ENCODE measurements around the gene LTBP1.

LTBP1 gene

DNA sequence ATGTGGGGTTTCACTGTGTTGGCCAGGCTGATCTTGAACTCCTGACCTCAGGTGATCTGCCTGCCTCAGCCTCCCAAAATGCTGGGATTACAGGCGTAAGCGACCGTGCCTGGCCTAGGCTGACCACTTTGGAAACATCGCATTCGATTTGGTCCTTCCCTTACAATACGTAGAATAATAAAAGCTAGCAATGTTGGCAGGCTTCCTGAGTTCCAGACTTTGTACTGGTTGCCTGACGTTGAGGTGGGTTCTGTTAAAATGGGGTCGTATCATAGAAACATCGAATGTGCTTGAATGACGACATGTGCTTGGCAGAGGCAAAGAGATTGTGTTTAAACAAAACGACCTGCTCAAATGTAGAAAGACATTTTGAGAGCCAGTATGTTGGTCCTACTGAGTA, 56.1 kb downstream of the LTBP1 start:
- in situ Hi-C loops (cut with MboI; ENCODE audit: low sequenced_read_pairs), result no loop called here

DNA sequence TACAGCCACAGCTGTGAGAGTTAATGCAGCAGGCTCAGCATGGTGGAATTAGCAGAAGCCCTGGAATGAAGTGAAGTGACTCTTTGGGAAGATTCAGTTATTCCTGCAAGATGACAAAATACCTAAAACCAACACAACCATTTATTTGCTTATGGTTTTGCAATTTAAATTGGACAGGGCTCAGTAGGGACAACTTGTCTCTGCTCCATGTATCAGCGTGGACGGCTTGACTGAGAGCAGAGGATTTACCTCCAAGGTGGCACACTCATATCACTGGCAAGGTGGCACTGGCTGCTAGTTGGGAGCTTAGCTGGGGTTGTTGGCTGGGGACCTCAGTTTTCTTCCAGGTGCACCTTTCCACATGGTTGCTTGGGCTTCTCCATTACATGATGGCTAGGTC, 58.3 kb downstream of the LTBP1 start:
- in situ Hi-C loops (cut with MboI; ENCODE audit: low sequenced_read_pairs), result no loop called here

DNA sequence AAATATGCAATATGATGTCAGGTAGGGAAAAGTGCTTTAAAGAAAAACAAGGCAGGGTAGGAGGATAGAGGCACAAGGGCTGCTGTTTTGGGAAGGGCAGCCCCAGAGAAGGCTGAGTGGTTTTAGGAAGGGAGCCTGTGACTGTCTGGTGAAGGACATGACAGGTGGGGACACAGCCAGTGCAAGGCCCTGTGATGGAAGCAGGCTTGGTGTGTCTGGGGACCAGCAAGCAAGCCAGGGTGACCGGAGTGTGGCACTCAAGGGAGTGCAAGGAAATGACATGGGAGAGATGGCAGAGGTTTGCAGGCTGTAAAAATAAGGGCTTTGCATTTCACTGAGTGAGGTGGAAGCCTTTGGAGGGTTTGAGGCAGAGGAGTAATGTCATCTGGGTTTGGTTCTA, 62.0 kb downstream of the LTBP1 start:
- in situ Hi-C loops (cut with MboI; ENCODE audit: low sequenced_read_pairs), result no loop called here

DNA sequence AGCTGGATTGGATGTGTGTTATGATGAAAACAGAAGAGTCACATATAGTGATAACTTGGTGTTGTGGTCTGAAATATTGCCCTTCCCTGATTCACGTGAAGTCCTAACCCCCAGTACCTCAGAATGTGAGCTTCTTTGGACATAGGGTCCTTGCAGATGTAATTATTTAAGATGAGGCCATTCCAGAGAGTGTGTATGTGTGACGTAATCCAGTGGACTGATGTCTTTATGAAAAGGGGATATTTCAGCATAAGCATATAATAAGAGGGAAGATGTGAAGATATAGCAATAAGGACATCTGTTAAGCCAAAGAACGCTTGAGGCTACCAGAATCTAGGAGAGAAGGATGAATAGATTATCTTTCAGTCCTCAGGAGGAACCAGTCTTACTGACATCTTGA, 62.5 kb downstream of the LTBP1 start:
- in situ Hi-C loops (cut with MboI; ENCODE audit: low sequenced_read_pairs), result no loop called here

DNA sequence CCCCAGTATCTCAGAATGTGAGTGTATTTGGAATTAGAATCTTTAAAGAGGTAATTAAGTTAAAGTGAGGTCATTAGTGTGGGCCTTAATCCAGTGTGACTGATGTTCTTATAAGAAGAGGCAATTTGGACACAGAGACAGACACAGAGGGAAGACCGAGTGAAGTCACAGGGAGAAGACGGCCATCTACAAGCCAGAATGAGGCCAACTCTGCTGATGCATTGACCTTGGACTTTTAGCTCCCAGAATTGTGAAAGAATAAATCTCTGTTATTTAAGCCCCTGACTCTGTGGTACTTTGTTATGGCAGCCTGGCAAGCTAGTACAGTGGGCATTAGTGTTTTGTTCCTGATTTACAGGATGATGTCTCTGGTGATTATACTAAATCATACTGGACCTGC, 64.6 kb downstream of the LTBP1 start:
- in situ Hi-C loops (cut with MboI; ENCODE audit: low sequenced_read_pairs), result no loop called here

DNA sequence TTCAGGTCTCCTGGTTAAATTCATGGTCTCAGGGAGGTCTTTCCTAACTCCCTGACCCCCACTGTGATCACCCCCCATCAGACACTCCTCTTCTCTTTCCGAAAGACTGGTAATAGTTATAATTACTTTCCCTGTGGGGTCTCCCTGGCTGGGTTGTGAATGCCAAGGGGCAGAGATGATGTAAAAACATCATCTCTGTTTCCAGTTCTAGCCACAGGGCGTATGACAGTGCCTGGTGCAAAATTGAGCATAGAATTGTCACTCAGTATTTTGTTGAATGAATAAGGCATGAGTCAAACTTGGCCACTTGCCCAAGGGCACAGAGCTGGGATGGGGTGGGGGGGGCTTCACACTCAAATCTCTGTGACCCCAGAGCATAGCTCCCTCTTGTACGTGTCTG, 65.2 kb downstream of the LTBP1 start:
- in situ Hi-C loops (cut with MboI; ENCODE audit: low sequenced_read_pairs), result no loop called here

DNA sequence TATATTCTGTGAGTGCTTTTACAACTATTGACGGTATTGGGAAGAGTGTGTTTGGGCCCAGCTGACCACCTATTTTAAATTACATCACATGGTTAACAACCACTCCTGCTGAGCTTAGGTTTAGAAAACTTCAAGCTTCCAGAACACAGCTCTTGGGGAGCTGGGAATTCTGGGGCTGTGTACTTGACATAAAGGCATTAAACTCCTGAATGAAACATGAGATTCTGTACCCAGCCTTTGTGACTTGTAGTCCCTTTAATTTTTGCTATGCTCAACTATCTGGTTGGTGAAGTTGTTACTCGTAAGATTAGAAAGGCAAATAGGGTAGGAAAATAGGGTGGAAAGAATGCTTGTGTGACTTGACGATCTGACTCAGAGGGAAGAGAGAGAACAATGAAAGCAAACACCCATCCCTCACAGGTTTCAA, 66.9 kb downstream of the LTBP1 start:
- in situ Hi-C loops (cut with MboI; ENCODE audit: low sequenced_read_pairs), result no loop called here

DNA sequence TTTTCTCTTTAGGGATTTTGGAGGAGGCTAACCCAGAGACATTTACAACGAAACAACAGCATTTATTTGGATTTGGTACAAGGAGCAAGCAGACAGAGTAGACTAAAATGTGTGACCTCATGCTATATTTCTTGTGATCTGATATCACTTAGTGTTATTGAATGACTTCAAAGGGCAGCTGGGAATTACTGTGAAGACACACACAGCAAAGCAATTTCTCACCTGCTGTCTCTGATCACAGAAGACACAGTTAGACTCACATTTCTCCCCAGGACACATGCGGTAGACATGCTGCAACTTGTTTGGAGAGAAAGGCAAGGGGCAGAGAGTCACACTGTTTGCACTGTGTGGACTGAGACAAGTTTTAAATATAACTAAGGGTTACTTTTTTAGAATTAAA, 67.5 kb downstream of the LTBP1 start:
- in situ Hi-C loops (cut with MboI; ENCODE audit: low sequenced_read_pairs), result no loop called here

DNA sequence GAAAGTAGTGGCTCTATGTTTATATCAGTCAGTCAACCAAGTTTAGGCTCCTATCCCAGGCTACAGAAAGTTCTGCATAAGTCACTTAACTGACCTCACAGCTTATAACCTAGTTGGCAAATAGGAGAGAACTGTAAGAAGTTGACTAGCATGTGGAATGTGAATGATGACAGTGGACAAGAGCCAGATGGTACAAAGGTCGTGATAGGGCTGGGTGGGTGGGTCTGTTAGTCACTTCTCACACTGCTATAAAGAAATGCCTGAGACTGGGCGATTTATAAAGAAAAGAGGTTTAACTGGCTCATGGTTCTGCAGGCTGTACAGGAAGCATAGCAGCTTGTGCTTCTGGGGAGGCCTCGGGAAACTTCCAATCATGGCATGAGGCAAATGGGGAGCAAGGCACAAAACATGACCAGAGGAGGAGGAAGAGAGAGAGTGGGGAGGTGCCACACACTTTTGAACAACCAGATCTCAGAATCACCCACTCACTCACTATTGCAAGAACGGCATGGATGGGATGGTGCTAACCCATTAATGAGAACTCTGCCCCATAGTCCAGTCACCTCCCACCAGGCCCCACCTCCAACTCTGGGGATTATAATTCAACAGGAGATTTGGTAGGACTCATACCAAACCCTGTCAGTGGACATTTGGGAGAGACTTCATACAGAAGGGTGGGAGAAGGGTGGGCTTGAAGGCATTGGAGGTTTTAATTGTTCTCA, 68.8 kb downstream of the LTBP1 start:
- in situ Hi-C loops (cut with MboI; ENCODE audit: low sequenced_read_pairs), result no loop called here

DNA sequence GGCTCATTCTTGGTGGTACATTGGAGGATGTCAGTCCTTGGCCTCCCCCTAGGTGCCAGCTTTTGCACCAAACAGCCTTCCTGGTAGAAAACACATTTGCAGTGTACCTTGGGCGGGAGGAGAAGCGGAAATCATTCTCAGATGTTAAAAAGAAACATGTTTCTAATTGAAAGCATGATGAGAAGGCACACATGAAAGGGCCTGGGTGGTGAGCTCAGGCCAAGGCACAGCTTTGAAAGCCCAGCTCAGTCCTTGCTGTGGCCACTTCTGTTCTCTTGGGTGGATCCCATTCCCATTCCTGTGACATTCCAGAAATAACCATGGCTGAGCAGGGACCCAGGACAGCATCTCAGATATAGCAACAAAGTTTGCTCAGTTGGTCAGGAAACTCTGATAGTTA, 71.5 kb downstream of the LTBP1 start:
- in situ Hi-C loops (cut with MboI; ENCODE audit: low sequenced_read_pairs), result no loop called here

DNA sequence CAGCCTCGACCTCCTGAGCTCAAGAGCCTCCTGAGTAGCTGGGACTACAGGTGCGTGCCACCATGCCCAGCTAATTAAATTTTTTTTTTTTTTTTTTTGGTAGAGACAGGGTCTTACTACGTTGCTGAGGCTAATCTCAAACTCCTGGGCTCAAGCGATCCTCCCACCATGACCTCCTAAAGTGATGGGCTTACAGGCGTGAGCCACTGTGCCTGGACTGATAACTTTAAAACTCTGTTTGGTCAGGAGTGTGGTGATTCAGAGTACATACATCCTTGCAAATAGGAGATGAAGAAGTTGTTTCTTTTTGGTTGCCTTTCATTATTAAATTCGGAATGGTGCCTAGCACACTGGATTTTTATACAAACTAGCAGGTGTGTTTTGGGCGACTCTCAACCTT, 73.0 kb downstream of the LTBP1 start:
- in situ Hi-C loops (cut with MboI; ENCODE audit: low sequenced_read_pairs), result no loop called here

DNA sequence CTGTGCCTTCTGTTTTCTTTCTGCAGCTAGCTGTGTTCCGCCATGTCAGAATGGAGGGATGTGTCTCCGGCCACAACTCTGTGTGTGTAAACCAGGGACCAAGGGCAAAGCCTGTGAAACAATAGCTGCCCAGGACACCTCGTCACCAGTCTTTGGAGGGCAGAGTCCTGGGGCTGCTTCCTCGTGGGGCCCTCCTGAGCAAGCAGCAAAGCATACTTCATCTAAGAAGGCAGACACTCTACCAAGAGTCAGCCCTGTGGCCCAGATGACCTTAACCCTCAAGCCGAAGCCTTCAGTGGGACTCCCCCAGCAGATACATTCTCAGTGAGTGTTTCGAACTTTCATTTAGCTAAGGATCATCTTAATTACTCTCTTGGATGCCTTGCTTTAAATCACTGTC, 74.1 kb downstream of the LTBP1 start:
- in situ Hi-C loops (cut with MboI; ENCODE audit: low sequenced_read_pairs), result no loop called here

DNA sequence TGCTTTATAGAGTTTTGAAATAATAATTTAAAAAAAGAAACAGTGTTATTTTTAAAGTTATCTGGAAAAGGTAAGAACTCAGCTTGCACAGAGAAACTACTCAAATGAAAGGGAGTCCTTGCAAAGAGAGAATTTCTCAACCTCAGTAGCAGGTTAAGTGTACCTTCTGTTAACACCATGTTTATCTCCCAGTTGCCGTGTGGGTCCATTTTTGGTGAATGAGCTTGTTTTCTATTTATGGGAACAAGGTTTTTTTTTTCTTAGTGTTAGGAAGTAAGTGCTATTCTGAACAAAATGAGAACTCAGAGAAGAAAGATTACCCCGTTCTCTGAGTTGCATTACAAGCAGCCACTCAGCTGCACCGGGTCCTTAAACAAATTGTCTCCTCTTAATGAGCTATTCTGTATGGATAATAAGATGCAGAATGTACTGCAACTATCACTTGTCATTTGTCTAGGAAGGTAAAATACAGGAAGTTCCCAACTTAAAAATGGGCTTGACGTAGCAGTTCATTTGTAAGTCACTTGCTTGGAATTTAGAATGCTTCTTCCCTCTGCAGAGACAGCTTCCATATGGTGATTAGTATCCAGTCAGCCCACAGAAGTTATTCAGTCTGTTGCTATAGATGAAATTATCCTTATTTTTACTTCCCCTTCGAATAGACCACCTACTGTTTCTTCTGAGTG, 74.9 kb downstream of the LTBP1 start:
- in situ Hi-C loops (cut with MboI; ENCODE audit: low sequenced_read_pairs), result no loop called here

DNA sequence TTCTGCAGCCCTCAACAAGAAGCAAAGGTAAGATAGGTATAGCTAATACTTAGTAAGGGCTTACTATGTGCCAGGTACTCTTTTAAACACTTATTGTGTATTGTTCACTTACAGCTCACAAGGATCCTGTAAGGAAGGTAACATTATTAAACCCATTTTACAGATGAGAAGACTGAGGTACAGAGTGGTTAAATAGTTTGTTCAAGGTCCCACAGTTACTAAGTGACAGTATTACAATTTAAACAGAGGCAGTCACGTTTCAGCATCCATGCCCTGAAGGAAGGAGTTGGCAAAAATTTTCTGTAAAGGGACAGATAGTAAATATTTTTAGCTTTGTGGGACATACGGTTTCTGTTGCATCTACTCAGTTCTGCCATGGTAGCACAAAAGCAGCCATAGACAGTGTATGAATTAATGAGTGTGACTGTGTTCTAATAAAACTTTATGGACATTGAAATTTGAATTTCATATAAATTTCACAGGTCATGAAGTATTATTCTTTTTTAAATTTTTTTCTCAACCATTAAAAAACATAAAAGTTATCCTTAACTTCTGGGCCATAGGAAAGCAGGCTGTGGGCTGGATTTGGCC, 75.7 kb downstream of the LTBP1 start:
- in situ Hi-C loops (cut with MboI; ENCODE audit: low sequenced_read_pairs), result no loop called here

DNA sequence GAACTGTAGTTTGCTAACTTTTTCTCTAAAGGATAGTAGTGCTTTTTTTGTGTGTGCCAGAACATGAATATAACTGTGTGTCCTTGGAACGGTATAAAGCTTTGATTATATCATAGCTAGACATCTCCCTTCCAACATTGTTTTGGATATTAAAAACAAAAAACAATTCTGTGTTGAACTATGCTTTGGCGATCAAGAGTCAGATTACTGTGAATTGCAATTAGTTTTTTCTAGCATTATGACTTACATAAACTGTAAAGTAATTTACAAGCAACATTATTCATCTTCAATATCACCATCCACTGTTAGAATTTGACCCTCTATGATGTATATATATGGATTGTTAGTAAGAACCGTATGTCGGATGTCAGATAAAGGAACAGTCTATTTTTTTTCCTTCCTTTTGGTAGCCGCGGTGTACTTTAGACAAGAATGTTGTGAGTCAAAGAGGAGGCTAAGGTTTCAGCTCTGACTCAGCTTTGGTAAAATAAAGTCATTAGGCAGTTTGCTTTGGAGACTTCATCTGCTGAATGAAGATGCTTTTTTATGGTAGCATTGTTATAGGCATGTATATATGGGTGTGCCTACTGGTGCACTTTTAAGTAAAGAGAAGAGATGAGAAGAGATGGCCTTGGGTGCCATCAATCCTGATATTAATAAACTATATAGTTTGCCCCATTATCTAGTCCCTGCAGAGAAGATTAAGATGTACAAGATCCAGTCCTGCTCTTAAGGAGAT, 76.4 kb downstream of the LTBP1 start:
- in situ Hi-C loops (cut with MboI; ENCODE audit: low sequenced_read_pairs), result no loop called here

DNA sequence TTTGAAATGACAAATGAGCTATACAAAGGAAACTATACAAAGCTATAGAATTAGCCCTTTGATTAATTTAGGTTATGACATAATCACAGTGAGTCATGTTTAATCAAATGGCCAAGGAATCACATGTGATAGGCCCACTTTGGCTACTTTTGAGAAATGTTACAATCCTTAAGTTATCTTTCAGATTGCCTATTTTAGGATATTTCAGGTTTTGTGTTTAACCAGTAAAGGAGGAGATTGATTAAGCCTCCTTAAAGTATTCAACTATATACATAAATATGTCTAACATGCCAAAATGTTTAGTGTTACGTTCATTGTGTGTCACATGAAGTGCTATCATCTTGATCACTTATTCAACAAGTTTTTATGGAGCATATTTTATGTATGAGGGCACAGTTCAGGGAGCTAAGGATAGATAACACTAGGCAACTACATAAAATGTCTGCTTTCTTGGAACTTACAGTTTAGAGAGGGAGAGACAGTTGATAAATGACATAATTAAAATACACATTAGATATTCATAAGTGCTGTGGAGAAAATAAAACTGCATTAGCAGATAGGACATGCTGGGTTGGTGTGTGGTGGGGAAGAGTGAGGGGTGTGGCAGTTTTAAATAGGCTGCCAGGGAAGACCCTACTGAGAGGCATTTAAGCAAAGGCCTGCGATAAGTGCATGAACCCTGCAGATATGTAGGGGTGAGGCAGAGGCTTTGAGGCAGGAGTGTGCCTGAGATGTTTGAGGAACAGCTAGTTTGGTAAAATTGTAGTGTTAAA, 77.2 kb downstream of the LTBP1 start:
- in situ Hi-C loops (cut with MboI; ENCODE audit: low sequenced_read_pairs), result no loop called here

DNA sequence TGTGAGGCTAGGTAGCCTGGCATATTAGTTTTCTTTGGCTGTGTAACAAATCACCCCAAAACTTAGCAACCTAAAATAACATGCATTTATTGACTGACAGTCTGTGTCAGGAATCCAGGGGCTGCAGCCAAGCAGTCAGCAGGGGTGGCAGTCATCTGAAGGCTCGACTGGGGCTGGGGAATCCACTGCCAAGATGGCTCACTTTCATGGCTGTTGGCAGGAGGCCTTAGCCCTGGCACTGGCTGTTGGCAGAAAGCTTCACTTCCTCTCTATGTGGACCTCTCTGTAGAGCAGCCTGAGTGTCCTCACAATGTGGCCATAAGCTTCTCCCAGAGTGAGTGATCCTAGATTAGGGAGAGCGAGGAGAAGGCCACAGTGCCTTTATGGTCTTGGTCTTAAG, 78.0 kb downstream of the LTBP1 start:
- in situ Hi-C loops (cut with MboI; ENCODE audit: low sequenced_read_pairs), result no loop called here

DNA sequence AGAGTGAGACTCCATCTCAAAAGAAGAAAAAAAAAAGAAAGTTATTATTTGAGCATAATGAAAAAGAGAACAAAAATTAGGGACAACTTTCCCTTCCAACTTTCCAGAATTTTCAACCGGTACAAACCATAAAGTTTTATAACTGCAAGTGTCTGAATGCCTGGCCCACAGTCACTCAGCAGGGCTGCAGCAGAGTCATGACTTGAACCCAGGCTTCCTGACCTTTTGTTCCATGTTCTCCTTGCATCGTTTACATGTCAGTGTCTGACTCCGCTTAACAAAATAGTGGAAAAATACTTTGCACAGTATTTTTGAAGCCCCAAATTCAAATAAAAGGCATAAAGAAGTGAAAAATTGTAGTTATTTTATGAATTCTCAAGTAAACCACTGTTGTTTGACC, 82.7 kb downstream of the LTBP1 start:
- in situ Hi-C loops (cut with MboI; ENCODE audit: low sequenced_read_pairs), result no loop called here

DNA sequence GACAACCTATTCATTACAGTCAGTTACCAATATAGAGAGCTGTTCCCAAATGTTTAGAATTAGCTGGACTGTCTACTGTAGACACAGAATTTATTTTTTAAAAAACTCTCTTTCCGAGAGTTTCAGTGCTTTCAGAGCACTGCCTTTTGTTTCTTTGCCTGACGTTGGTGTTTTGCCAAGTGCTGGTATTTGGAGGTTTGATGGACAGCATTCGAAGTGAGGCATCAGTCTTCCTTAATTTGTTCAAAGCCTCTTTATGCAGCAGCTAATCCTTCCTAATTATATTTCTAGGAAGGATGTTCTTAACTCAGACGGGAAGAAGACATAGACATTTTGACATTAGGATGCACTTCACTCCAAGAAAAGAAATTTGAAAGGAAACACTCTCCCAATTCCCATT, 83.2 kb downstream of the LTBP1 start:
- in situ Hi-C loops (cut with MboI; ENCODE audit: low sequenced_read_pairs), result no loop called here

DNA sequence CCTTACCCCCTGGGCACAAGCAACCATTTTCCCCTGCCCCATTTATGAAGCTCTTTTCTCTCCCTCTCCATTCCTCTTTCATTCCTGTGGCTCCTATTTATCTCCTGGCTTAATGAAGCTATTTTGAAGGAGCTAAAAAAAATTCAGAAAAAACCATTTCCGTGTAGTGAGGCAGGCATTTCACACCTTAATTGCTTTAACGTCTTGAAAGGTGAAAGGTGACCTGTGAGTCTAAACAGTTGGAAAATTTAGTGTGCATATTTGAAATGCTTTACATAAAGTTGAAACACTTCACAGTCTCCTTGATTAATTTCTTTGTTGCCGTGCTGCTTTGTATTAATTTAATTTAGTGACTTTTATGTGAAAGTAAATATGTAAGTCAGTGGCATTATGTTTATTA, 83.6 kb downstream of the LTBP1 start:
- in situ Hi-C loops (cut with MboI; ENCODE audit: low sequenced_read_pairs), result no loop called here

DNA sequence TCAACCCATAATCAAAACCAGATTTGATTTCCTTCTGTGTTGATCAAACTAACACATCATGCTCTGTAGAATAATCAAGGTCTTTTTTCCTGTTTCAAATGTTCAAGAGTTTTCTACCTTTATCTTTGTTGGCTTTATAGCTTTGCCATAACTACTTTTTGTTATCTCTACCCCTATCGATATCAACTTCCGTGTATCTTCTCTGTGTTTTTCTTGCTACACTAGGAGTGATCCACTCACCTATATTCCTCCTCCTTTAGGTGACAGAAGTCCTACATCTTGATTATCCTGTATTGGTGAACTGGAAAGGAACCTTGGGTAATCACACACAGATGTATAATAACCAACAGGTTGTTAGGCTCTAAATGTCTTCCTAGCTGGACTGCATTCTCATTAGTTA, 85.5 kb downstream of the LTBP1 start:
- in situ Hi-C loops (cut with MboI; ENCODE audit: low sequenced_read_pairs), result no loop called here
